ENCODE data around the gene CCDC57.
A peak's percentile ranks its signal among the peaks of the same experiment; 100 is the strongest.

Gene CCDC57

GRCh38 chr17:82105882-82106687 lies 106.6 kb downstream of the CCDC57 start:
- H3K4me3 ChIP-seq (ENCODE audit: low read depth, low read length): peak overlapping the region; percentile 63
- TF ChIP-seq CTCF (IDR thresholded peaks at IDR 0.05; ENCODE audit: low read depth, low read length, missing control alignments): peak; percentile 63
- peak; percentile 53 for DNase-seq (ENCODE audit: low read depth)

- H3K4me3 ChIP-seq (ENCODE audit: low read depth, low read length): peak overlapping the region; percentile 63
- no peak for TF ChIP-seq CTCF (IDR thresholded peaks at IDR 0.05; ENCODE audit: low read depth, low read length, missing control alignments)
- DNase-seq (ENCODE audit: low read depth): no peak
These were observed 107.2 kb downstream of the CCDC57 start for GRCh38 chr17:82105417-82105881.

GRCh38 chr17:82104797-82105416 lies 107.7 kb downstream of the CCDC57 start:
- DNase-seq (ENCODE audit: low read depth): no peak
- no peak for TF ChIP-seq CTCF (IDR thresholded peaks at IDR 0.05; ENCODE audit: low read depth, low read length, missing control alignments)
- H3K4me3 ChIP-seq (ENCODE audit: low read depth, low read length): peak overlapping the region; percentile 63; the same call in 1 of the 2 replicates

GRCh38 chr17:82103553-82104451 lies 108.8 kb downstream of the CCDC57 start:
- TF ChIP-seq CTCF (IDR thresholded peaks at IDR 0.05; ENCODE audit: low read depth, low read length, missing control alignments): no peak
- H3K4me3 ChIP-seq (ENCODE audit: low read depth, low read length): no peak overlapping the region
- DNase-seq (ENCODE audit: low read depth): no peak

- DNase-seq (ENCODE audit: low read depth): no peak
- H3K4me3 ChIP-seq (ENCODE audit: low read depth, low read length): no peak overlapping the region
- no peak for TF ChIP-seq CTCF (IDR thresholded peaks at IDR 0.05; ENCODE audit: low read depth, low read length, missing control alignments)
These were observed 110.6 kb downstream of the CCDC57 start for GRCh38 chr17:82101767-82102679.

- TF ChIP-seq CTCF (IDR thresholded peaks at IDR 0.05; ENCODE audit: low read depth, low read length, missing control alignments): no peak
- H3K4me3 ChIP-seq (ENCODE audit: low read depth, low read length): no peak overlapping the region
- no peak for DNase-seq (ENCODE audit: low read depth)
These were observed 111.3 kb downstream of the CCDC57 start for GRCh38 chr17:82101301-82101715.

Measured in GM12864 (cell line).